ENCODE results near the gene CLEC16A. TPM values are rescaled to one million over a fixed set of nuclear protein-coding genes. Genes with fewer than 3 reads are reported as not detected.

CLEC16A gene
- total and polyA plus RNA-seq, 9 of the 15 experiments (the other 6 are each of a cell fraction or from before 2014, with no cell fraction given), result 1.00 to 22.3 (median 10.0) TPM

DNA sequence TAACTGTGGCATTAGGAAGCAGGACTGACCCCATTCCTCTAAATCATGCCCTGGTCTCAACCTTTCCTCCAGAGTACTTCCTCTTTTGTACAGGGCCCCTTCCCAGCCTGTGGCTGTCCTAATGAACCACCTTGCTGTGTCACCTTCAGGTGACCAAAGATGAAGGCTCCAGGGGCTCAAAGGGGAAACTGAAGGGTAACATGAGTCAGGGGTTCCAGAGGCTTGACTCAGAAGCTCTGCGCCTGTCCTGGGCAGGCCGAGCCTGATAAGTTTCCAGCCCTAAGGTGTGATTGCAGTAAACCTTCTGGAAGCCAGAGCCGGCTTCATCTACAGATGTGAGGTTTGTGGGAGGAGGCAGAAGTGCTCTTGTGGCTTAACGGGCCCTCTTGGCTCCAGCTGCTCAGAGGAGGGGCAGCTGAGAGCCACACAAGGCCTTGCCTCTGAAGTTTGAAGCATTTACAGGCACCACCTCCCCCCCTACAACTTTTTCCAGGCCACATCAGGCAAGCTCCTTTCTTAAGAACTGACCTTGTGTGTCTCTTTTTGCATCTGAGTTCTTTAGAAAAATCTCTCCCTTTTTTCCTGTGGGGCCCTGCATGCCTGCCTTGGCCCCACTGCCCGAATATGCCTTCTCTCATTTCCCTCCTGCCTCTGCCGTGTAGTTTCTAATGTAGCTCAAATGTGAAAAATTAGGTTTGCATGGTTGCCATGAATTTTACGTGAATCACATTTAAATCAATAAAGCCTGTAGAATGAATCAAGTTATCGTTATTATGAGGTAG lies 149.9 kb downstream of the CLEC16A start (continued):
- TF ChIP-seq GATAD2B (IDR thresholded peaks at IDR 0.05; ENCODE audit: borderline replicate concordance) (no peak), SMAD3 (CRISPR knock-in tag; conservative IDR thresholded peaks at IDR 0.05) (0 out of 2 replicates have a peak, but pooled peaks have one; percentile 24), PHB (CRISPR knock-in tag; IDR thresholded peaks at IDR 0.05) (no peak), ZBTB7A (IDR thresholded peaks at IDR 0.05; ENCODE audit: borderline replicate concordance, control insufficient read depth, low read depth, low read length) (peak; percentile 65; the same call in 1 of the 2 replicates), SAFB (IDR thresholded peaks at IDR 0.05; ENCODE audit: borderline replicate concordance, low read depth, low read length) (no peak), NR4A1 (CRISPR knock-in tag; IDR thresholded peaks at IDR 0.05) (no peak), NR4A1 (tag; IDR thresholded peaks at IDR 0.05) (peak; percentile 76), ZNF197 (CRISPR knock-in tag; IDR thresholded peaks at IDR 0.05; ENCODE audit: low read depth) (peak; percentile 88; the same call in 1 of the 2 replicates), PTRF (tag; IDR thresholded peaks at IDR 0.05) (peak; percentile 59; the same call in 1 of the 2 replicates), ZSCAN32 (CRISPR knock-in tag; IDR thresholded peaks at IDR 0.05) (no peak), JUND (IDR thresholded peaks at IDR 0.05; ENCODE audit: borderline replicate concordance, low read depth, low read length) (peak; percentile 79), JUND (tag; IDR thresholded peaks at IDR 0.05; ENCODE audit: borderline replicate concordance, low read depth, low read length) (peak; percentile 69; the same call in 2 of the 3 replicates), ETV5 (CRISPR knock-in tag; IDR thresholded peaks at IDR 0.05; ENCODE audit: low read depth) (no peak), KDM1A (IDR thresholded peaks at IDR 0.05) (peak; percentile 69 to 85; a peak in 3 of 4 replicates), FOXM1 (IDR thresholded peaks at IDR 0.05; ENCODE audit: low read depth) (no peak), FOXM1 (CRISPR knock-in tag; IDR thresholded peaks at IDR 0.05; ENCODE audit: low read depth) (no peak), MAFF (IDR thresholded peaks at IDR 0.05; ENCODE audit: low read length) (peak; percentile 18; the same call in 1 of the 2 replicates), ZNF644 (tag; IDR thresholded peaks at IDR 0.05; ENCODE audit: low read depth) (0 out of 2 replicates have a peak, but pooled peaks have one; percentile 54), SIRT6 (IDR thresholded peaks at IDR 0.05; ENCODE audit: low read depth, low read length) (no peak)
- TF ChIP-seq, protein P1, sequence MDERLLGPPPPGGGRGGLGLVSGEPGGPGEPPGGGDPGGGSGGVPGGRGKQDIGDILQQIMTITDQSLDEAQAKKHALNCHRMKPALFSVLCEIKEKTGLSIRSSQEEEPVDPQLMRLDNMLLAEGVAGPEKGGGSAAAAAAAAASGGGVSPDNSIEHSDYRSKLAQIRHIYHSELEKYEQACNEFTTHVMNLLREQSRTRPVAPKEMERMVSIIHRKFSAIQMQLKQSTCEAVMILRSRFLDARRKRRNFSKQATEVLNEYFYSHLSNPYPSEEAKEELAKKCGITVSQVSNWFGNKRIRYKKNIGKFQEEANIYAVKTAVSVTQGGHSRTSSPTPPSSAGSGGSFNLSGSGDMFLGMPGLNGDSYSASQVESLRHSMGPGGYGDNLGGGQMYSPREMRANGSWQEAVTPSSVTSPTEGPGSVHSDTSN (CRISPR knock-in tag; IDR thresholded peaks at IDR 0.05; ENCODE audit: low read depth), result no peak
- TF ChIP-seq, protein P1 (tag; conservative IDR thresholded peaks at IDR 0.05; ENCODE audit: low read depth), result peak; percentile 54
- TF ChIP-seq, protein P2, sequence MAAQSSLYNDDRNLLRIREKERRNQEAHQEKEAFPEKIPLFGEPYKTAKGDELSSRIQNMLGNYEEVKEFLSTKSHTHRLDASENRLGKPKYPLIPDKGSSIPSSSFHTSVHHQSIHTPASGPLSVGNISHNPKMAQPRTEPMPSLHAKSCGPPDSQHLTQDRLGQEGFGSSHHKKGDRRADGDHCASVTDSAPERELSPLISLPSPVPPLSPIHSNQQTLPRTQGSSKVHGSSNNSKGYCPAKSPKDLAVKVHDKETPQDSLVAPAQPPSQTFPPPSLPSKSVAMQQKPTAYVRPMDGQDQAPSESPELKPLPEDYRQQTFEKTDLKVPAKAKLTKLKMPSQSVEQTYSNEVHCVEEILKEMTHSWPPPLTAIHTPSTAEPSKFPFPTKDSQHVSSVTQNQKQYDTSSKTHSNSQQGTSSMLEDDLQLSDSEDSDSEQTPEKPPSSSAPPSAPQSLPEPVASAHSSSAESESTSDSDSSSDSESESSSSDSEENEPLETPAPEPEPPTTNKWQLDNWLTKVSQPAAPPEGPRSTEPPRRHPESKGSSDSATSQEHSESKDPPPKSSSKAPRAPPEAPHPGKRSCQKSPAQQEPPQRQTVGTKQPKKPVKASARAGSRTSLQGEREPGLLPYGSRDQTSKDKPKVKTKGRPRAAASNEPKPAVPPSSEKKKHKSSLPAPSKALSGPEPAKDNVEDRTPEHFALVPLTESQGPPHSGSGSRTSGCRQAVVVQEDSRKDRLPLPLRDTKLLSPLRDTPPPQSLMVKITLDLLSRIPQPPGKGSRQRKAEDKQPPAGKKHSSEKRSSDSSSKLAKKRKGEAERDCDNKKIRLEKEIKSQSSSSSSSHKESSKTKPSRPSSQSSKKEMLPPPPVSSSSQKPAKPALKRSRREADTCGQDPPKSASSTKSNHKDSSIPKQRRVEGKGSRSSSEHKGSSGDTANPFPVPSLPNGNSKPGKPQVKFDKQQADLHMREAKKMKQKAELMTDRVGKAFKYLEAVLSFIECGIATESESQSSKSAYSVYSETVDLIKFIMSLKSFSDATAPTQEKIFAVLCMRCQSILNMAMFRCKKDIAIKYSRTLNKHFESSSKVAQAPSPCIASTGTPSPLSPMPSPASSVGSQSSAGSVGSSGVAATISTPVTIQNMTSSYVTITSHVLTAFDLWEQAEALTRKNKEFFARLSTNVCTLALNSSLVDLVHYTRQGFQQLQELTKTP (IDR thresholded peaks at IDR 0.05; ENCODE audit: low read depth in 1 of 2, partially characterized antibody in 2 of 2), result peak in 1 of 2 experiments; percentile 42

Data from K562 (cell line).